Calu3 (cell line): Measurements from ENCODE around the gene GLI3. TPM values are rescaled to one million over a fixed set of nuclear protein-coding genes. Genes with fewer than 3 reads are reported as not detected.

Experiments
- BruUV-seq: library from RNA; stranded (reverse); fragments of 400-500 nt; replicated peaks from 2 replicates; lab custom pipeline; 2021; lab: Mats Ljungman, UMichigan
- CTCF ChIA-PET: fragments of 300-600 bp; sonication (Branson Sonifier 250); formaldehyde crosslinking; loops from one replicate; lab custom pipeline; 2022; ENCODE audit warnings: antibody characterized with exemption; lab: Charles Lee
- DNase-seq: peaks from one replicate; pipeline ENCODE4 v3.0.0; 2022
- H3K27ac Mint-ChIP-seq: one replicate; pipeline ENCODE4 v1.8.0; 2022; ENCODE audit warnings: mixed read lengths; ENCODE audit not compliant: unreplicated experiment
- H3K27me3 Mint-ChIP-seq: one replicate; pipeline ENCODE4 v1.8.0; 2022; ENCODE audit warnings: mixed read lengths; ENCODE audit not compliant: unreplicated experiment
- H3K36me3 Mint-ChIP-seq: one replicate; pipeline ENCODE4 v1.8.0; 2022; ENCODE audit warnings: mild to moderate bottlenecking, moderate library complexity, mixed read lengths; ENCODE audit not compliant: insufficient read depth, unreplicated experiment
- H3K4me1 Mint-ChIP-seq: one replicate; pipeline ENCODE4 v1.8.0; 2022; ENCODE audit warnings: mild to moderate bottlenecking, low read depth, mixed read lengths; ENCODE audit not compliant: unreplicated experiment
- H3K4me3 Mint-ChIP-seq: one replicate; pipeline ENCODE4 v1.8.0; 2022; ENCODE audit warnings: mild to moderate bottlenecking, low read depth, moderate library complexity, mixed read lengths; ENCODE audit not compliant: unreplicated experiment
- H3K9me3 Mint-ChIP-seq: one replicate; pipeline ENCODE4 v1.8.0; 2022; ENCODE audit warnings: low read depth, mixed read lengths; ENCODE audit not compliant: unreplicated experiment
- intact Hi-C: fragments of 100-400 bp; cut with micrococcal nuclease; formaldehyde crosslinking; loops from one replicate; pipeline ENCODE4 v1.10.0; 2022; ENCODE audit not compliant: unreplicated experiment
- total RNA-seq: library from RNA; stranded (reverse); gene quantifications from 2 replicates; pipeline ENCODE4 v1.2.3, GENCODE V29; 2022
- TF ChIP-seq, protein P1 (sequence below): fragments of 200-600 bp; IDR thresholded peaks from one replicate; pipeline ENCODE4 v1.8.0; 2022; ENCODE audit warnings: antibody characterized with exemption; ENCODE audit not compliant: unreplicated experiment

The GLI3 gene
- total RNA-seq, 1 experiment from 2014 or later, result not detected

DNA sequence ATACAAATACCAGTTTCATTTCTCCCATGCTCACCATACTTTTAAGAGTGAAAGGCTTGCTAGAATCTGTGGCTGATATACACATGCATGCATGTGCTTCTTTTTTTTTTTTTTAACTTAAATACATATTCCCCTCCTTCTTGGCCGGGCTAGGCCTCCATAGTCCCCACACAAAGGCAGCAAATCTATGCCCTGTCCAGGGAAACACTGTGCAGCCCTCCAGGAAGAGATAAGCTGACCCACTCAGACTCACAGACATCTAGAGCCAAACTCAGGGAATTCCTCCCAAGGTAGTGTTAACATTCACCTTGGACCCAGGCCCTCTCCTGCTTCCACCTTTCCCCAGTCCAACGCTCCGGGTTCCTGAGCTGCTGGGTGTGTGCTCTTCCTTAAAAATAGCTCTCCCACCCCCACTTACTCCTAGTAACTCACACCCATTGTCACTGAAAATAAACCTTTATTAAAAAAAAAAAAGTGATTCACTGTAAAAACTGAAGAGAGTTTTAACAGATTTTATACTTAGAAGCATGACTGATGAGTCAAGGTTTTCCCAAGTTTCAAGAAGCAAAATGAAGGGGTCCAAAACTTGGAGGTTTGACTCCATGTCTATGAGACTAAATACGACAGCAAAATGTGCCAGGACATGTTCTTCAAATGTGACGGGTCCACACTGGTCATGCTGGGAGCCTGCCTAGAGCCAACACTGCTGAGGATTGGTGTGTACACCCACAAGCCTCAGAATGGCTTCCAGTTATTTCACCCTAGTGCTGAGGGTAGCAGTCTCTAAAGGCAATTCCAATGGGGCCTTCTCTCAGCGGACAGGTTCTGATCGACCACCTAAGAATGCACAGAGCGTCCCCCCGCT is 159.5 kb downstream of the GLI3 start:
- H3K36me3 Mint-ChIP-seq, result no peaks in the 10 kb centered on the region
- H3K27me3 Mint-ChIP-seq, result peaks cover 9% of the 10 kb centered on the region
- no peak overlapping the region for H3K27ac Mint-ChIP-seq

DNA sequence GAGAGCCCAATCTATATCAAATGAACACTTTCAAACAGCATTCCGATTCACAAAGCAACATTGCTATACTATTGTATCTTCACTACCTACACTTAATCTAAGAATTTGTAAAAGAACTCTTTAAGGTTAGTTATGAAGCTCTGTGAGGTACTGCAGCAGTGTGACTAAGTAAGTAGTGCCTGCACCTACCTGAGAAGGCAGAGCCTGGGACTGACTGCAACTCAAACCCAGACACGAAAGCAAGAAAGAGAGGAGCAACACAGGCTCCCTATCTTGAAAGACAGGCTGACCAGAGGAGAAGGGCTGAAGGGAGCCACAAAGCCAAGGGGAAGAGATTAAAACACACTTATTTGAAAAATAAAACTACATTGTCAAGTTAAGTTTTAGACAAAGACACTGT is 160.1 kb downstream of the GLI3 start:
- H3K4me3 Mint-ChIP-seq, result no peak overlapping the region
- H3K4me1 Mint-ChIP-seq, result no peaks in the 10 kb centered on the region
- no TSS peak for BruUV-seq
- TF ChIP-seq, protein P1, sequence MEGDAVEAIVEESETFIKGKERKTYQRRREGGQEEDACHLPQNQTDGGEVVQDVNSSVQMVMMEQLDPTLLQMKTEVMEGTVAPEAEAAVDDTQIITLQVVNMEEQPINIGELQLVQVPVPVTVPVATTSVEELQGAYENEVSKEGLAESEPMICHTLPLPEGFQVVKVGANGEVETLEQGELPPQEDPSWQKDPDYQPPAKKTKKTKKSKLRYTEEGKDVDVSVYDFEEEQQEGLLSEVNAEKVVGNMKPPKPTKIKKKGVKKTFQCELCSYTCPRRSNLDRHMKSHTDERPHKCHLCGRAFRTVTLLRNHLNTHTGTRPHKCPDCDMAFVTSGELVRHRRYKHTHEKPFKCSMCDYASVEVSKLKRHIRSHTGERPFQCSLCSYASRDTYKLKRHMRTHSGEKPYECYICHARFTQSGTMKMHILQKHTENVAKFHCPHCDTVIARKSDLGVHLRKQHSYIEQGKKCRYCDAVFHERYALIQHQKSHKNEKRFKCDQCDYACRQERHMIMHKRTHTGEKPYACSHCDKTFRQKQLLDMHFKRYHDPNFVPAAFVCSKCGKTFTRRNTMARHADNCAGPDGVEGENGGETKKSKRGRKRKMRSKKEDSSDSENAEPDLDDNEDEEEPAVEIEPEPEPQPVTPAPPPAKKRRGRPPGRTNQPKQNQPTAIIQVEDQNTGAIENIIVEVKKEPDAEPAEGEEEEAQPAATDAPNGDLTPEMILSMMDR, result no peak
- H3K36me3 Mint-ChIP-seq, result no peaks in the 10 kb centered on the region
- peaks cover 3% of the 10 kb centered on the region for H3K27me3 Mint-ChIP-seq
- DNase-seq, result no peak
- intact Hi-C loops, result no loop called here
- no peaks in the 10 kb centered on the region for H3K9me3 Mint-ChIP-seq
- H3K27ac Mint-ChIP-seq, result no peak overlapping the region
- CTCF ChIA-PET, result no interaction called here

More for the DNA sequence above, 159.5 kb downstream of the GLI3 start:
- no peak overlapping the region for H3K4me3 Mint-ChIP-seq
- TF ChIP-seq, protein P1, result no peak
- H3K9me3 Mint-ChIP-seq, result no peaks in the 10 kb centered on the region
- intact Hi-C loops, result no loop called here
- DNase-seq, result no peak
- no peaks in the 10 kb centered on the region for H3K4me1 Mint-ChIP-seq
- BruUV-seq, result no TSS peak
- CTCF ChIA-PET, result no interaction called here

DNA sequence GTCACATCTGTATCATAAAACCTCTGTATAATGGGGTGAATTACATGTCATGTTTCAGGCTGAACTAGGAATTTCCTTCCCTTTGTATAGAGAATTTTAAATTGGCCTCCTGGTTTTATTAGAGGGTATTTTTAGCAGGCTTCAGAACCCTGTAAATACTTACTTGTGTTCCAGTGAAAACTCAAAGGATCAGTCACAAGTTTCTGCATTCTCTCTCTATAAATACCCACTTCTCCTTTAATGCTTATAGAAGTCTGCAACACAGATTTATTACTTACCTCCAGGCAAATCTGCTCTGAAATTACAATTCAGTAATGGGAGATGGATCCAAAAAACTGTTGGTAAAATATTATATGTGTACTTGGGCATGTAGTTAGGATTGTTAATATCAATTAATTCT is 161.6 kb downstream of the GLI3 start:
- Mint-ChIP-seq H3K27ac (no peak overlapping the region), H3K9me3 (no peaks in the 10 kb centered on the region), H3K4me1 (no peaks in the 10 kb centered on the region), H3K36me3 (no peaks in the 10 kb centered on the region), H3K27me3 (no peaks in the 10 kb centered on the region), H3K4me3 (no peak overlapping the region)
- BruUV-seq, result no TSS peak
- intact Hi-C loops, result no loop called here
- TF ChIP-seq, protein P1, result no peak
- DNase-seq, result no peak
- CTCF ChIA-PET, result no interaction called here

DNA sequence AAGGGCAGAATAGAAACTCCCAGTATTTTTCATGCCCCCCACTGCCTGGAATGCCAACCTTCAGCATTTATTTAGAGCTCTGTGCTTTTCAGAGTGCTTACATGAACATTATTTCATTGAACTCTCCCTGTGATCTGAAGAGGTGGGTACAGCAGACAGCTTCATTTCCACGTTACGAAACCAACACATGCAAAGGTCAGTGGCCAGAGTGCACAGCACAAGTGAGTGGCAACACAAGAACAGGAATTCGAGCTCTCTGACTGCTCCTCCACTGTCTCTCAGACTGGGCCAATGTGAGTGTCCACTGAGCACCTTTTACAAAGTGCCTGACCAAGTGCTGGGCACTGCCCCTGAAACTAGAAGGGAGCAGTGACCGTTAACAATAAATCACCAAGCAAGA is 162.9 kb downstream of the GLI3 start:
- CTCF ChIA-PET, result no interaction called here
- BruUV-seq, result no TSS peak
- Mint-ChIP-seq H3K4me1 (no peaks in the 10 kb centered on the region), H3K27ac (no peak overlapping the region), H3K36me3 (no peaks in the 10 kb centered on the region), H3K27me3 (no peaks in the 10 kb centered on the region), H3K4me3 (no peak overlapping the region), H3K9me3 (no peaks in the 10 kb centered on the region)
- intact Hi-C loops, result no loop called here
- TF ChIP-seq, protein P1, result no peak
- no peak for DNase-seq
